Parathyroid adenoma (tissue), 2 donors: ENCODE data around the gene RNF121.
A peak's percentile ranks its signal among the peaks of the same experiment; 100 is the strongest.

ENCODE experiments used
- H2AFZ ChIP-seq: fragments of 300-600 bp; sonication (generic); one replicate; pipeline ENCODE4 v1.7.0; 2017; ENCODE audit warnings: antibody characterized with exemption, mild to moderate bottlenecking
- H3K27ac ChIP-seq: fragments of 300-600 bp; sonication (generic); one replicate; pipeline ENCODE4 v1.7.0; 2017
- H3K27me3 ChIP-seq: fragments of 300-600 bp; sonication (generic); one replicate; pipeline ENCODE4 v1.7.0; 2017; ENCODE audit warnings: low read length; ENCODE audit not compliant: control insufficient read depth, insufficient read depth
- H3K36me3 ChIP-seq: fragments of 300-600 bp; sonication (generic); one replicate; pipeline ENCODE4 v1.7.0; 2017; ENCODE audit warnings: low read length; ENCODE audit not compliant: control insufficient read depth, insufficient read depth
- H3K4me1 ChIP-seq: fragments of 300-600 bp; sonication (generic); one replicate; pipeline ENCODE4 v1.7.0; 2017; ENCODE audit warnings: control low read depth
- H3K4me2 ChIP-seq: fragments of 300-600 bp; sonication (generic); one replicate; pipeline ENCODE4 v1.7.0; 2017; ENCODE audit warnings: low read length
- H3K4me3 ChIP-seq: fragments of 300-600 bp; sonication (generic); one replicate; pipeline ENCODE4 v1.7.0; 2017; ENCODE audit warnings: low read depth, low read length
- H3K79me2 ChIP-seq: fragments of 300-600 bp; sonication (generic); one replicate; pipeline ENCODE4 v1.7.0; 2017; ENCODE audit warnings: control low read depth
- H3K9ac ChIP-seq: fragments of 300-600 bp; sonication (generic); one replicate; pipeline ENCODE4 v1.7.0; 2017; ENCODE audit warnings: mild to moderate bottlenecking
- H3K9me3 ChIP-seq: fragments of 300-600 bp; sonication (generic); one replicate; pipeline ENCODE4 v1.7.0; 2017; ENCODE audit warnings: low read length; ENCODE audit not compliant: control insufficient read depth
- TF ChIP-seq, protein P1 (sequence below): fragments of 300-600 bp; sonication (generic); IDR thresholded peaks from one replicate; pipeline ENCODE4 v1.7.0; 2017; ENCODE audit warnings: antibody characterized with exemption, mild to moderate bottlenecking
- donor health status: primary hyperparathyroidism.

RNF121 gene

DNA sequence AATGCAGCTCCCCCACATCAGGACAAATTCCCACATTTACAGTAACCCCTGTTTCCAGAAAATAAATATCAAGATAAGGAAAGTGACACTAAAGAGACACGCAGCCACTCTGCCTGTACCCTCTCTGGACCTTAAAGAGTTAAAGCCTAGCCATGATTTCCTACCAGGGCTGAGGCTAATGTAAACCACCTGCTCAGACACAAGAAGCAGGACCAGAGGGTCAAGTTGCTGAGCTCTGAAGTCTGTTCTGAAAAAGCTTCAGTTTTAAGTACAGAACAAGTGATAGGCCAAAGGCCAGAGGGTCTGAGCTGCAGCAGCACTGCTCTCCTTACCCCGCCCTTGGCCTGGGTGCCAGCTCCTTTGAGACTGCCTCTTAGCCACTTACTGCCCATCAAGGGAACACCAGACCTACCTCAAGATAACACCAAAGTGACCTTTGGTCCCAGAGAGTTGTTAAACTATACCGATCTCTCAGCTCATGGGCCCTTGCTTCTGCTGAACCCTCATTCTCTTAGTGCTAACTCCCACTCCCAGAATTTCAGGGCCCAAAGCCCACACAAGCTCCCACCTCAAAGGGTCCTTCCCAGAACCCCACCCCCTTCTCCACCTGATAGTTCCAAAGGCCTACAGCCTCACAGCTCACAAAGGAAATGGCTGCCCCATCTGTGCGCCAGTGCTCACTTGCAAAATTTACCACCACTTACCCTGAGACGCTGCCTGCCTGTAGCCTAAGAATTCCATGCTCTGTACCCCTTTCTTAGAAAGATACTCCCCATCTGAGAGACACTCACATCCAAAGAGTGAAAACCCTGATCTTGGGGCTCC, 110.4 kb downstream of the RNF121 start:
- Histone ChIP-seq H3K9ac (peak overlapping the region; percentile 28), H3K4me3 (peak overlapping the region; percentile 80), H3K4me1 (peaks cover 30% of the 10 kb centered on the region), H3K79me2 (peaks cover 50% of the 10 kb centered on the region), H3K36me3 (no peaks in the 10 kb centered on the region), H3K4me2 (peak overlapping the region; percentile 88), H3K27me3 (no peaks in the 10 kb centered on the region), H2AFZ (no peak overlapping the region), H3K27ac (peak overlapping the region; percentile 99), H3K9me3 (no peaks in the 10 kb centered on the region)
- TF ChIP-seq, protein P1, sequence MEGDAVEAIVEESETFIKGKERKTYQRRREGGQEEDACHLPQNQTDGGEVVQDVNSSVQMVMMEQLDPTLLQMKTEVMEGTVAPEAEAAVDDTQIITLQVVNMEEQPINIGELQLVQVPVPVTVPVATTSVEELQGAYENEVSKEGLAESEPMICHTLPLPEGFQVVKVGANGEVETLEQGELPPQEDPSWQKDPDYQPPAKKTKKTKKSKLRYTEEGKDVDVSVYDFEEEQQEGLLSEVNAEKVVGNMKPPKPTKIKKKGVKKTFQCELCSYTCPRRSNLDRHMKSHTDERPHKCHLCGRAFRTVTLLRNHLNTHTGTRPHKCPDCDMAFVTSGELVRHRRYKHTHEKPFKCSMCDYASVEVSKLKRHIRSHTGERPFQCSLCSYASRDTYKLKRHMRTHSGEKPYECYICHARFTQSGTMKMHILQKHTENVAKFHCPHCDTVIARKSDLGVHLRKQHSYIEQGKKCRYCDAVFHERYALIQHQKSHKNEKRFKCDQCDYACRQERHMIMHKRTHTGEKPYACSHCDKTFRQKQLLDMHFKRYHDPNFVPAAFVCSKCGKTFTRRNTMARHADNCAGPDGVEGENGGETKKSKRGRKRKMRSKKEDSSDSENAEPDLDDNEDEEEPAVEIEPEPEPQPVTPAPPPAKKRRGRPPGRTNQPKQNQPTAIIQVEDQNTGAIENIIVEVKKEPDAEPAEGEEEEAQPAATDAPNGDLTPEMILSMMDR, result no peak

DNA sequence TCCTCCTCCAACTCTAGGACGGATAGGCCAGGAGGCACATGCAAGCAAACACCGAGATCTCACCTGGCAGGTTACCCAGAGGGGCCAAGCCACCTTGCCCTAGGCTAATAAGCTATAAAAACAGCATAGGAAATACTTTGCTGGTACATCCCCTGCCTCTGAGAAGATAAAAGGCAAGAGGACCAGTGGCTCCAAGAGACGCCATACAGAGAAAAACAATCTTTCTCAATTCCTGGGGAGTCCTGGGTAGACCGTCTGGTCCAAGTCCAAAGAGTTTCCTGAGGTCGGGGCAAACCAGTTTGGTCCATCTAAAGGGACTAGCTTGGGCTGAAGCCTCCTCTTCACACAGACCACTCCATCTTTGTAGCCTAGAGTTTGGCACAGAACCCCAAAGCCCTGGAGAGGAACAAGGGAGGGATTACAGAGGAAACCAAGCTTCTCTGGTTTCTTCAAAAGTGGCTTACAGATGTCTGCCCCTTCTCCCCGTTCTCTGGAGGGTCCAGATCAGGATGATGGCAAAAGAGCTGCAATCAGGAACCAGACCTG, 111.1 kb downstream of the RNF121 start:
- Histone ChIP-seq H3K4me3 (peak overlapping the region; percentile 80), H3K36me3 (no peaks in the 10 kb centered on the region), H3K27me3 (no peaks in the 10 kb centered on the region), H3K79me2 (peaks cover 52% of the 10 kb centered on the region), H2AFZ (no peak overlapping the region), H3K4me1 (peaks cover 34% of the 10 kb centered on the region), H3K4me2 (peak overlapping the region; percentile 88), H3K9ac (no peak overlapping the region), H3K27ac (peak overlapping the region; percentile 99), H3K9me3 (no peaks in the 10 kb centered on the region)
- TF ChIP-seq, protein P1, result no peak

DNA sequence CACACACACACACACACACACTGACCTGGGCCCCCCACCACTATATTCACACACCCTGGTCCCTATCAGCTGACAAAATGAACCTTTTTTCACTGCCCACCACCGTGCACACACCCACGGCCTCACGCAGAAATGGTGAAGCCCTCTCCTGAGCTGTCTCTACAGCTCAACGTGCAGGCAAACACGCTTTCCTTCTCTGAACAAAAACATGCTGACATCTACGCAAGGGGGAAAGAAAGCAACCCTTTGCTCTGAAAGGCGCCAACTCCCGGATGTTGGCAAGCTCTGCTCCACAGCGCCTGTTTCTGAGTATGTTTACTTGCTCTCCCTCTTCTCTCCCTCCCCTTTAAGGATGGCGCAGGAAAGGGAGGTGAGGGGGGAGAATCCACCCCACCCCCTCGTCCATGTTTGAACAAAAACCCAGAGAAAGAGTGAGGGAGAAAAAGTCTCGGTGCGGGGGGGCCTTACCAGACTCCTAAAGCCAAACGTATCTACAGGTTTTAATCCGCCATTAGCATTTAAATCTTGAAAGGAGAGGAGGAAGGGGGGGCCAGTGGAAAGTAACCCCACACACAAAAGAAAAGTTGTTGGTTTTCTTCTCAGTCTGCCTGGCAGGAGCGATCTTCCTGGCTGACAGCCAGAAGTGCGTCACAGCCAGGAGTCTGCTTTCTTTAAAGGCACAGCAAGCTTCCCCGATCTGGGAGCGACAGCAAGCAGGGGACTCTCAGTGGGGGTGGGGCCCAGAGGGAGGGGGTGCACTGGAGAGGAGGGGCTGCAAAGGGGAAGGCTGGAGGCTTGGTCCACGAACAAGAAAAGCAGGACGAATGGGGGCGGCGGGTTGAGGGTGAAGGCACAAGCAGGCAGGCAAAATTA, 111.9 kb downstream of the RNF121 start:
- Histone ChIP-seq H3K4me1 (peaks cover 34% of the 10 kb centered on the region), H2AFZ (peak overlapping the region; percentile 91), H3K27me3 (no peaks in the 10 kb centered on the region), H3K4me2 (peak overlapping the region; percentile 88), H3K9me3 (no peaks in the 10 kb centered on the region), H3K36me3 (no peaks in the 10 kb centered on the region), H3K9ac (peak overlapping the region; percentile 67), H3K79me2 (peaks cover 49% of the 10 kb centered on the region), H3K27ac (peak overlapping the region; percentile 99), H3K4me3 (peak overlapping the region; percentile 80)
- TF ChIP-seq, protein P1, result no peak

DNA sequence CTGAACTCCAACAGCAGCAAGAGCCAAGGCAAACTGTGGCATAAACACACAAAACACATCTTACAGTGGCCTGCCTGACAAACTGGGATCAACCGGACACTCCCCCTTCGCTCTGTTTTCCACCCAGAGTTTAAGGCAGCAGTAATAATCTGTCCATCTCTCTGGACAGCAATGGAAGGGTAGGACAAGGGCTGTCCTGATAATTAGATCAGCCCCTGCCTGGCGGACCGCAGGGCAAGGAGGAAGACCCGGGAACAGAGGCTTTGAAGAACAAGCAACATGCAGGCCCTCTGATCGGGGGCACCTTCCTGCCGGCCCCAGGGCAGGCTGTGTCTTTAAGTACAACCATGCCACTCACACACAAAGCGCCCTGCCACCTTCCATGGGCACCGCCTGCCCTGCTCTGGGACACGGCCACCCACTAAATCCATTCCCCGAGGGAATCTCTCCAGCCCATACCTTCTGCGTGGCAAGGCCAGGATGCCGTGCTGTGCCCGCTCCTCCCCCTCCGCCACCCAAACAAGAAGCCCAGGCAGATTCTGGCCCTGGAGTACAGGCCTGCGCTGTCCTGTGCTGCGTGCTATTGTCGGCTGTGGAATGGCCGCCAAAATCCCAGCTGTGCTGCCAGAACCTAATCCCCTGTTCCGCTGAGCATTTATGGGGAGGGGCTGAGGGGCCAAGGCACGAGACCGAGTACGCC, 112.7 kb downstream of the RNF121 start:
- TF ChIP-seq, protein P1, result no peak
- Histone ChIP-seq H3K4me2 (peak overlapping the region; percentile 88), H3K4me3 (peak overlapping the region; percentile 80), H3K36me3 (no peaks in the 10 kb centered on the region), H3K4me1 (peaks cover 34% of the 10 kb centered on the region), H3K27me3 (no peaks in the 10 kb centered on the region), H2AFZ (peak overlapping the region; percentile 91), H3K27ac (peak overlapping the region; percentile 99), H3K79me2 (peaks cover 42% of the 10 kb centered on the region), H3K9me3 (no peaks in the 10 kb centered on the region), H3K9ac (peak overlapping the region; percentile 63)
